Fibroblast of lung (primary cell): ENCODE data around the gene RAC2. TPM values are rescaled to one million over a fixed set of nuclear protein-coding genes. Genes with fewer than 3 reads are reported as not detected.

Experiments used
- DNase-seq, 2 donors: peaks; one replicate each; pipeline versions ENCODE4 v3.0.0 to v3.0.0-alpha.2; 2010; ENCODE audit warnings: low read depth in 2 of 2
- H2AFZ ChIP-seq: 2 replicates; pipeline ENCODE4 v1.5.1; 2012; ENCODE audit warnings: low read length, control low read depth, inconsistent platforms
- H3K27ac ChIP-seq: 2 replicates; pipeline ENCODE4 v1.5.1; 2011; ENCODE audit warnings: low read length, control low read depth; ENCODE audit not compliant: insufficient read depth
- H3K27me3 ChIP-seq: 2 replicates; pipeline ENCODE4 v1.5.1; 2011; ENCODE audit warnings: mild to moderate bottlenecking, low read length; ENCODE audit not compliant: control insufficient read depth, insufficient read depth
- H3K36me3 ChIP-seq: 2 replicates; pipeline ENCODE4 v1.5.1; 2011; ENCODE audit warnings: low read length; ENCODE audit not compliant: control insufficient read depth, insufficient read depth
- H3K4me1 ChIP-seq: 2 replicates; pipeline ENCODE4 v1.5.1; 2011; ENCODE audit warnings: low read length; ENCODE audit not compliant: control insufficient read depth, insufficient read depth; ENCODE audit errors: extremely low read depth
- H3K4me2 ChIP-seq: 2 replicates; pipeline ENCODE4 v1.5.1; 2011; ENCODE audit warnings: low read length, control low read depth; ENCODE audit not compliant: insufficient read depth; ENCODE audit errors: extremely low read depth
- H3K4me3 ChIP-seq, 4 experiments: fragments of 200-600 bp in 1 of 4; sonication (generic) in 1 of 4; replicated peaks in 1 of 4; 2 replicates each; pipeline ENCODE4 v1.5.1; 2011 to 2016; ENCODE audit warnings: low read length in 4 of 4, low read depth in 3 of 4, mild to moderate bottlenecking in 3 of 4, control low read depth in 2 of 4, inconsistent platforms in 1 of 4, mixed read lengths in 1 of 4; ENCODE audit not compliant: insufficient read depth in 1 of 4; ENCODE audit errors: control extremely low read depth in 1 of 4
- H3K79me2 ChIP-seq: 2 replicates; pipeline ENCODE4 v1.5.1; 2012; ENCODE audit warnings: mild to moderate bottlenecking, low read length, inconsistent platforms; ENCODE audit not compliant: control insufficient read depth, insufficient read depth
- H3K9ac ChIP-seq: 2 replicates; pipeline ENCODE4 v1.5.1; 2011; ENCODE audit warnings: mild to moderate bottlenecking, low read length, control low read depth; ENCODE audit not compliant: insufficient read depth
- H3K9me3 ChIP-seq: 2 replicates; pipeline ENCODE4 v1.5.1; 2012; ENCODE audit warnings: low read depth, low read length; ENCODE audit not compliant: control insufficient read depth, insufficient read depth
- H4K20me1 ChIP-seq: 2 replicates; pipeline ENCODE4 v1.5.1; 2011; ENCODE audit warnings: low read length; ENCODE audit not compliant: control insufficient read depth, insufficient read depth; ENCODE audit errors: extremely low read depth
- EZH2 ChIP-seq: IDR thresholded peaks from 2 replicates; pipeline ENCODE4 v1.5.1; 2012; ENCODE audit warnings: low read length, control low read depth, mild to moderate bottlenecking; ENCODE audit errors: missing control alignments
- polyA plus RNA-seq, 2 donors: library from polyadenylated mRNA; depleted of rRNA in 1 of 2; stranded (reverse) in 1 of 2; unstranded in 1 of 2; fragments of >200 nt; gene quantifications; 2 replicates each; pipeline ENCODE4 v1.2.1, GENCODE V29; 2011 to 2012; ENCODE audit warnings: missing spikeins in 1 of 2
- total RNA-seq: library from RNA; depleted of rRNA; stranded (reverse); fragments of >200 nt; gene quantifications from 2 replicates; pipeline ENCODE4 v1.2.1, GENCODE V29; 2014
- TF ChIP-seq, protein P1 (sequence below), 2 donors: IDR thresholded peaks in 1 of 2; conservative IDR thresholded peaks in 1 of 2; 1 replicate in 1 of 2; 2 replicates in 1 of 2; pipeline ENCODE4 v1.5.1; 2011 to 2012; ENCODE audit warnings: low read length in 2 of 2, control low read depth in 1 of 2, inconsistent platforms in 1 of 2, low read depth in 1 of 2, mild to moderate bottlenecking in 1 of 2

Gene RAC2
- total and polyA plus RNA-seq, 2 donors (not counting 1 experiment from before 2014, with no cell fraction given): 2.1 to 10.5 TPM

- no peak within 1 kb of the TSS for H3K4me2 ChIP-seq
- peak in 1 of 2 donors; percentile 25 for DNase-seq
- H3K27me3 ChIP-seq: peaks cover 27% of the 10 kb centered on the region
- H3K79me2 ChIP-seq: no peaks in the 10 kb centered on the region
- H3K4me1 ChIP-seq: peaks cover 2% of the 10 kb centered on the region
- no peaks in the 10 kb centered on the region for H3K36me3 ChIP-seq
- no peak within 1 kb of the TSS for H3K27ac ChIP-seq
- TF ChIP-seq, protein P1, sequence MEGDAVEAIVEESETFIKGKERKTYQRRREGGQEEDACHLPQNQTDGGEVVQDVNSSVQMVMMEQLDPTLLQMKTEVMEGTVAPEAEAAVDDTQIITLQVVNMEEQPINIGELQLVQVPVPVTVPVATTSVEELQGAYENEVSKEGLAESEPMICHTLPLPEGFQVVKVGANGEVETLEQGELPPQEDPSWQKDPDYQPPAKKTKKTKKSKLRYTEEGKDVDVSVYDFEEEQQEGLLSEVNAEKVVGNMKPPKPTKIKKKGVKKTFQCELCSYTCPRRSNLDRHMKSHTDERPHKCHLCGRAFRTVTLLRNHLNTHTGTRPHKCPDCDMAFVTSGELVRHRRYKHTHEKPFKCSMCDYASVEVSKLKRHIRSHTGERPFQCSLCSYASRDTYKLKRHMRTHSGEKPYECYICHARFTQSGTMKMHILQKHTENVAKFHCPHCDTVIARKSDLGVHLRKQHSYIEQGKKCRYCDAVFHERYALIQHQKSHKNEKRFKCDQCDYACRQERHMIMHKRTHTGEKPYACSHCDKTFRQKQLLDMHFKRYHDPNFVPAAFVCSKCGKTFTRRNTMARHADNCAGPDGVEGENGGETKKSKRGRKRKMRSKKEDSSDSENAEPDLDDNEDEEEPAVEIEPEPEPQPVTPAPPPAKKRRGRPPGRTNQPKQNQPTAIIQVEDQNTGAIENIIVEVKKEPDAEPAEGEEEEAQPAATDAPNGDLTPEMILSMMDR (conservative IDR thresholded peaks at IDR 0.05 in 1 of 2, IDR thresholded peaks at IDR 0.05 in 1 of 2; ENCODE audit: low read depth in 1 of 2, low read length in 2 of 2): no peak
- TF ChIP-seq EZH2: peak; percentile 22
- H3K4me3 ChIP-seq: no peak within 1 kb of the TSS
- H3K9me3 ChIP-seq: no peaks in the 10 kb centered on the region
- no peak within 1 kb of the TSS for H3K9ac ChIP-seq
- H2AFZ ChIP-seq: no peak within 1 kb of the TSS
- no peaks in the 10 kb centered on the region for H4K20me1 ChIP-seq
Measured at GRCh38 chr22:37212174-37212906, 31.7 kb downstream of the RAC2 start, which contains the start of gene SSTR3. SSTR3 (minus strand) TSS chr22:37212477; CDS start chr22:37207803, 4,674 bp downstream.

DNA sequence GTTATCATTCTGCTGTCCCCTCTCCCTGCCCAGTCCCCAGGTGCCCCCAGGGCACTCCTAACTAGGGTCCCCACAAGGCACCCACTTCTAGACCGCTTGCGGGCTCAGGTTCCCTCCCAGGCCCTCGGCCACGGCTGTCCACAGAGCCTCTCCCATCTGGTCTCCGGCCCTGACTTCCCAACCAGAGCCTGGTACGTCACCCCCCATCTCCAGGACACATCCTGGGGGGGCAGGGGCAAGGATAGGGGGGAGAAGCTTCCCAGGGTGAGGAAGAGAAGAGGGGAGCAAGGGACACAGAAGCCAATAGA is 32.2 kb downstream of the RAC2 start:
- Histone ChIP-seq H3K9ac (no peak overlapping the region), H3K4me1 (peaks cover 2% of the 10 kb centered on the region), H3K9me3 (no peaks in the 10 kb centered on the region), H3K27me3 (peaks cover 27% of the 10 kb centered on the region), H3K4me2 (no peak overlapping the region), H3K27ac (no peak overlapping the region), H3K36me3 (no peaks in the 10 kb centered on the region), H4K20me1 (no peaks in the 10 kb centered on the region), H2AFZ (no peak overlapping the region), H3K79me2 (no peaks in the 10 kb centered on the region), H3K4me3 (no peak overlapping the region)
- peak; percentile 12 for TF ChIP-seq EZH2
- TF ChIP-seq, protein P1 (conservative IDR thresholded peaks at IDR 0.05 in 1 of 2, IDR thresholded peaks at IDR 0.05 in 1 of 2; ENCODE audit: low read depth in 1 of 2, low read length in 2 of 2): no peak
- no peak for DNase-seq

GRCh38 chr22:37211075-37211865 is 32.8 kb downstream of the RAC2 start:
- DNase-seq: no peak
- peaks cover 2% of the 10 kb centered on the region for H3K4me1 ChIP-seq
- no peak overlapping the region for H3K4me3 ChIP-seq
- TF ChIP-seq, protein P1 (conservative IDR thresholded peaks at IDR 0.05 in 1 of 2, IDR thresholded peaks at IDR 0.05 in 1 of 2; ENCODE audit: low read depth in 1 of 2, low read length in 2 of 2): no peak
- TF ChIP-seq EZH2: no peak
- H3K9ac ChIP-seq: no peak overlapping the region
- no peaks in the 10 kb centered on the region for H3K9me3 ChIP-seq
- no peaks in the 10 kb centered on the region for H3K36me3 ChIP-seq
- no peak overlapping the region for H3K4me2 ChIP-seq
- H3K27ac ChIP-seq: no peak overlapping the region
- H3K79me2 ChIP-seq: no peaks in the 10 kb centered on the region
- peaks cover 27% of the 10 kb centered on the region for H3K27me3 ChIP-seq
- H4K20me1 ChIP-seq: no peaks in the 10 kb centered on the region
- no peak overlapping the region for H2AFZ ChIP-seq
